Keratinocyte (primary cell): ENCODE data around the gene ATP11A.

Experiments used
- EZH2 ChIP-seq: IDR thresholded peaks from one replicate; pipeline ENCODE4 v1.6.1; 2012; ENCODE audit warnings: inconsistent platforms, mild to moderate bottlenecking, low read length, moderate library complexity
- TF ChIP-seq, protein P1 (sequence below), 3 experiments: IDR thresholded peaks in 1 of 3; conservative IDR thresholded peaks in 1 of 3; optimal IDR thresholded peaks in 1 of 3; 2 replicates in 2 of 3; 3 replicates in 1 of 3; pipeline versions ENCODE3 to v1.5.1; 2011; ENCODE audit warnings: low read length in 3 of 3, mild to moderate bottlenecking in 3 of 3, moderate library complexity in 2 of 3, control low read depth in 1 of 3, inconsistent platforms in 1 of 3; ENCODE audit not compliant: insufficient read depth in 2 of 3; ENCODE audit errors: extremely low read depth in 1 of 3

GRCh38 chr13:112799394-112799793, 109.6 kb downstream of the ATP11A start:
- TF ChIP-seq, protein P1, sequence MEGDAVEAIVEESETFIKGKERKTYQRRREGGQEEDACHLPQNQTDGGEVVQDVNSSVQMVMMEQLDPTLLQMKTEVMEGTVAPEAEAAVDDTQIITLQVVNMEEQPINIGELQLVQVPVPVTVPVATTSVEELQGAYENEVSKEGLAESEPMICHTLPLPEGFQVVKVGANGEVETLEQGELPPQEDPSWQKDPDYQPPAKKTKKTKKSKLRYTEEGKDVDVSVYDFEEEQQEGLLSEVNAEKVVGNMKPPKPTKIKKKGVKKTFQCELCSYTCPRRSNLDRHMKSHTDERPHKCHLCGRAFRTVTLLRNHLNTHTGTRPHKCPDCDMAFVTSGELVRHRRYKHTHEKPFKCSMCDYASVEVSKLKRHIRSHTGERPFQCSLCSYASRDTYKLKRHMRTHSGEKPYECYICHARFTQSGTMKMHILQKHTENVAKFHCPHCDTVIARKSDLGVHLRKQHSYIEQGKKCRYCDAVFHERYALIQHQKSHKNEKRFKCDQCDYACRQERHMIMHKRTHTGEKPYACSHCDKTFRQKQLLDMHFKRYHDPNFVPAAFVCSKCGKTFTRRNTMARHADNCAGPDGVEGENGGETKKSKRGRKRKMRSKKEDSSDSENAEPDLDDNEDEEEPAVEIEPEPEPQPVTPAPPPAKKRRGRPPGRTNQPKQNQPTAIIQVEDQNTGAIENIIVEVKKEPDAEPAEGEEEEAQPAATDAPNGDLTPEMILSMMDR (optimal IDR thresholded peaks at IDR 0.05 in 1 of 3, IDR thresholded peaks at IDR 0.05 in 1 of 3, conservative IDR thresholded peaks at IDR 0.05 in 1 of 3; ENCODE audit: extremely low read depth in 1 of 3, insufficient read depth in 2 of 3, low read length in 3 of 3): no peak
- no peak for TF ChIP-seq EZH2
